Suprapubic skin (tissue), 4 donors: ENCODE data around the gene HOXB8.

ENCODE experiments used
- CTCF ChIP-seq, 2 donors: fragments of 200-600 bp in 1 of 2; fragments of 450-650 bp in 1 of 2; sonication (generic) in 1 of 2; IDR thresholded peaks; one replicate each; pipeline ENCODE4 v1.5.1; 2016 to 2019; ENCODE audit warnings: antibody characterized with exemption in 2 of 2, mild to moderate bottlenecking in 1 of 2, moderate library complexity in 1 of 2
- EP300 ChIP-seq: sonication (generic); formaldehyde crosslinking; IDR thresholded peaks from one replicate; pipeline ENCODE4 v1.6.1; 2017; ENCODE audit warnings: antibody characterized with exemption
- POLR2AphosphoS5 ChIP-seq, 3 donors: sonication (generic); formaldehyde crosslinking; IDR thresholded peaks; one replicate each; pipeline ENCODE4 v1.6.1; 2017; ENCODE audit warnings: antibody characterized with exemption in 3 of 3

- TF ChIP-seq EP300 (no peak), CTCF (IDR thresholded peaks at IDR 0.05) (no peak), POLR2AphosphoS5 (IDR thresholded peaks at IDR 0.05) (no peak)
Observed at GRCh38 chr17:48663134-48663924, 48.2 kb upstream of the HOXB8 start.
